Uterus (tissue), 2 donors: ENCODE measurements around the gene SAMD5.

Experiments used
- CTCF ChIP-seq, 4 experiments: fragments of 200-600 bp in 2 of 4; fragments of 450-650 bp in 2 of 4; sonication (generic) in 2 of 4; IDR thresholded peaks; one replicate each; pipeline ENCODE4 v1.5.1; 2016 to 2019; ENCODE audit warnings: antibody characterized with exemption in 4 of 4, mild to moderate bottlenecking in 2 of 4, moderate library complexity in 1 of 4
- POLR2A ChIP-seq, 2 donors: fragments of 450-650 bp; IDR thresholded peaks; one replicate each; pipeline ENCODE4 v1.6.1; 2016; ENCODE audit warnings: antibody characterized with exemption in 2 of 2, mild to moderate bottlenecking in 1 of 2, moderate library complexity in 1 of 2

GRCh38 chr6:147497472-147497871, 11.0 kb upstream of the SAMD5 start:
- TF ChIP-seq CTCF (IDR thresholded peaks at IDR 0.05) (no peak), POLR2A (IDR thresholded peaks at IDR 0.05) (no peak)
